Caki2 (cell line): ENCODE data around the gene RFX8. TPM values are rescaled to one million over a fixed set of nuclear protein-coding genes. Genes with fewer than 3 reads are reported as not detected.

Experiments
- DNase-seq: peaks from one replicate; pipeline ENCODE4 v3.0.0-alpha.2; 2015; ENCODE audit warnings: low read depth
- in situ Hi-C: cut with HindIII; loops from 2 replicates; pipeline ENCODE4 v1.10.0; 2016; ENCODE audit warnings: low sequenced_read_pairs, low pct_unique_long_range_greater_than_20kb, mixed read lengths
- total RNA-seq: library from RNA; depleted of rRNA; stranded (reverse); fragments of >200 nt; shearing (Covaris generic); gene quantifications from 2 replicates; pipeline ENCODE4 v1.2.3, GENCODE V29; 2014; ENCODE audit warnings: low replicate concordance

The RFX8 gene
- total RNA-seq, 1 experiment from 2014 or later: not detected

GRCh38 chr2:101400048-101400447 lies 74.9 kb downstream of the RFX8 start:
- DNase-seq: peak; percentile 89
- in situ Hi-C loops: no loop called here

GRCh38 chr2:101399021-101399799 lies 75.7 kb downstream of the RFX8 start:
- in situ Hi-C loops: no loop called here
- no peak for DNase-seq

GRCh38 chr2:101398116-101398821 lies 76.6 kb downstream of the RFX8 start:
- peak; percentile 23 for DNase-seq
- in situ Hi-C loops: no loop called here

- DNase-seq: peak; percentile 81
- in situ Hi-C loops: no loop called here
Measured at GRCh38 chr2:101396316-101396717, 78.6 kb downstream of the RFX8 start.

GRCh38 chr2:101395545-101396315 lies 79.2 kb downstream of the RFX8 start:
- peak; percentile 77 for DNase-seq
- in situ Hi-C loops: no loop called here

- DNase-seq: peak; percentile 81
- in situ Hi-C loops: no loop called here
Measured at GRCh38 chr2:101388232-101388631, 86.7 kb downstream of the RFX8 start.

- DNase-seq: peak; percentile 86
- in situ Hi-C loops: no loop called here
Measured at GRCh38 chr2:101387151-101387834, 87.6 kb downstream of the RFX8 start, which contains the start of gene CREG2. Gene CREG2 (minus strand): TSS chr2:101387503. CDS start chr2:101387457, 46 bp downstream.

- DNase-seq: no peak
- in situ Hi-C loops: no loop called here
Measured at GRCh38 chr2:101386599-101387150, 88.2 kb downstream of the RFX8 start.

- in situ Hi-C loops: no loop called here
Measured at GRCh38 chr2:101383016-101383541, 91.8 kb downstream of the RFX8 start.

GRCh38 chr2:101382442-101382841 lies 92.5 kb downstream of the RFX8 start:
- no peak for DNase-seq
- in situ Hi-C loops: no loop called here

More at GRCh38 chr2:101383016-101383541, 91.8 kb downstream of the RFX8 start:
- no peak for DNase-seq

- DNase-seq: no peak
- in situ Hi-C loops: no loop called here
Measured at GRCh38 chr2:101380376-101380775, 94.5 kb downstream of the RFX8 start.

- no peak for DNase-seq
- in situ Hi-C loops: no loop called here
Measured at GRCh38 chr2:101379091-101379490, 95.8 kb downstream of the RFX8 start.

- in situ Hi-C loops: no loop called here
- no peak for DNase-seq
Measured at GRCh38 chr2:101375653-101376052, 99.3 kb downstream of the RFX8 start.

- in situ Hi-C loops: no loop called here
- DNase-seq: no peak
Measured at GRCh38 chr2:101374821-101375561, 99.9 kb downstream of the RFX8 start.

GRCh38 chr2:101372792-101373191 lies 102.1 kb downstream of the RFX8 start:
- in situ Hi-C loops: no loop called here
- no peak for DNase-seq

- in situ Hi-C loops: no loop called here
- DNase-seq: no peak
Measured at GRCh38 chr2:101371636-101372035, 103.3 kb downstream of the RFX8 start.

GRCh38 chr2:101369100-101369499 lies 105.8 kb downstream of the RFX8 start:
- no peak for DNase-seq
- in situ Hi-C loops: no loop called here
